Neural progenitor cell (in vitro differentiated cells): ENCODE results near the gene GNAS.

Experiments used
- EZH2 ChIP-seq: fragments of 200-600 bp; sonication (generic); IDR thresholded peaks from 2 replicates; pipeline ENCODE4 v1.6.1; 2017; ENCODE audit warnings: antibody characterized with exemption, mild to moderate bottlenecking, moderate library complexity
- TF ChIP-seq, protein P1 (sequence below): fragments of 200-600 bp; sonication (generic); IDR thresholded peaks from 2 replicates; pipeline ENCODE4 v1.5.1; 2017; ENCODE audit warnings: antibody characterized with exemption, mild to moderate bottlenecking

- TF ChIP-seq, protein P1, sequence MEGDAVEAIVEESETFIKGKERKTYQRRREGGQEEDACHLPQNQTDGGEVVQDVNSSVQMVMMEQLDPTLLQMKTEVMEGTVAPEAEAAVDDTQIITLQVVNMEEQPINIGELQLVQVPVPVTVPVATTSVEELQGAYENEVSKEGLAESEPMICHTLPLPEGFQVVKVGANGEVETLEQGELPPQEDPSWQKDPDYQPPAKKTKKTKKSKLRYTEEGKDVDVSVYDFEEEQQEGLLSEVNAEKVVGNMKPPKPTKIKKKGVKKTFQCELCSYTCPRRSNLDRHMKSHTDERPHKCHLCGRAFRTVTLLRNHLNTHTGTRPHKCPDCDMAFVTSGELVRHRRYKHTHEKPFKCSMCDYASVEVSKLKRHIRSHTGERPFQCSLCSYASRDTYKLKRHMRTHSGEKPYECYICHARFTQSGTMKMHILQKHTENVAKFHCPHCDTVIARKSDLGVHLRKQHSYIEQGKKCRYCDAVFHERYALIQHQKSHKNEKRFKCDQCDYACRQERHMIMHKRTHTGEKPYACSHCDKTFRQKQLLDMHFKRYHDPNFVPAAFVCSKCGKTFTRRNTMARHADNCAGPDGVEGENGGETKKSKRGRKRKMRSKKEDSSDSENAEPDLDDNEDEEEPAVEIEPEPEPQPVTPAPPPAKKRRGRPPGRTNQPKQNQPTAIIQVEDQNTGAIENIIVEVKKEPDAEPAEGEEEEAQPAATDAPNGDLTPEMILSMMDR, result no peak
- no peak for TF ChIP-seq EZH2
Measured at GRCh38 chr20:58843128-58843556, 9.4 kb upstream of the GNAS start.
